Activated naive CD4-positive, alpha-beta T cell treated with anti-CD3 and anti-CD28 coated beads for 36 hours (primary cell): Measurements from ENCODE around the gene SLC40A1. TPM values are rescaled to one million over a fixed set of nuclear protein-coding genes. Genes with fewer than 3 reads are reported as not detected.
"Not testable (repeated sequence)": the region's sequence is repeated elsewhere in the genome, so short reads cannot be mapped to it uniquely, and the experiment has no call there.

Experiments used
- CTCF ChIA-PET: fragments of 350-600 bp; sonication (Branson Sonifier 250); formaldehyde crosslinking; loops from one replicate; lab custom pipeline; 2021; ENCODE audit warnings: antibody characterized with exemption; lab: Charles Lee
- DNase-seq: peaks from one replicate; pipeline ENCODE4 v3.0.0-alpha.2; 2020
- H3K27ac Mint-ChIP-seq: one replicate; pipeline ENCODE4 v1.8.0; 2021; ENCODE audit warnings: mild to moderate bottlenecking, mixed read lengths
- H3K27me3 Mint-ChIP-seq: one replicate; pipeline ENCODE4 v1.8.0; 2021; ENCODE audit warnings: low read depth, mixed read lengths
- H3K36me3 Mint-ChIP-seq: one replicate; pipeline ENCODE4 v1.8.0; 2021; ENCODE audit warnings: low read depth, mixed read lengths
- H3K4me1 Mint-ChIP-seq: one replicate; pipeline ENCODE4 v1.8.0; 2021; ENCODE audit warnings: low read depth, mixed read lengths
- H3K4me3 Mint-ChIP-seq: one replicate; pipeline ENCODE4 v1.8.0; 2021; ENCODE audit warnings: mild to moderate bottlenecking, moderate library complexity, mixed read lengths
- H3K9me3 Mint-ChIP-seq: one replicate; pipeline ENCODE4 v1.8.0; 2021; ENCODE audit warnings: mixed read lengths
- intact Hi-C: fragments of 100-400 bp; cut with micrococcal nuclease; formaldehyde crosslinking; loops from one replicate; pipeline ENCODE4 v1.15.1; 2023
- total RNA-seq, 2 experiments: library from RNA; stranded (reverse); gene quantifications; one replicate each; pipeline ENCODE4 v1.2.3, GENCODE V29; 2021

SLC40A1 gene
- total RNA-seq, 2 experiments from 2014 or later, result 3.8 to 4.1 TPM

DNA sequence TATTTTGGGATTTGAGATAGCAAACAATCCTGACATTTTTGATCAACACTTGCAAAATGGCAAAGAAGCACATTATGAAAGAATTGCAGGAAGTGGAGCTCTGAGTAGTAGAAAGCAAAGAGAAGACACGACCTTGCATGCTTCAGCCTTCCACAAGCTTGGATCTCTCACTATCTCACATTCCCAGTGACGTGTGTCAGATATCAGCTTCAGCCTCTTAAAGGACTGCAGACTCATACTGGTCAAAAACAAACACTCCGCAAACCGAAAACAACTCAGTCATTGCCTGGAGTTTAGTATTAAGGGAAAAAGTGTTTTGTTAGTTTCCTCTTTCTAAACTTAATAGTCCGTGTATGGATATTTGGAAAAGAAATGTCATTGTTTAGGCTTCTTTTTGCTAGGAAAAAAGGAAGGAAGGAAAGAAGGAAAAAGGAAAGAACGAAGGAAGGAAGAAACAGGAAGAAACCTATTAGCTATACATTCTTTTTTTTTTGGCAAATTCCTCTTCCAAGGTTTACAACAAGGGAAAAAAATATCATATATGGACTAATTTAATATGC is 32.6 kb upstream of the SLC40A1 start:
- Mint-ChIP-seq H3K27me3 (no peaks in the 10 kb centered on the region), H3K4me3 (no peak overlapping the region), H3K36me3 (no peaks in the 10 kb centered on the region), H3K9me3 (no peaks in the 10 kb centered on the region), H3K27ac (no peak overlapping the region), H3K4me1 (peaks cover 2% of the 10 kb centered on the region)
- CTCF ChIA-PET, result interaction anchor here (0.6 kb wide), 1 partner anchor 518 kb away, joined by 4 read pairs; no protein-coding TSS in a partner anchor
- no peak for DNase-seq
- intact Hi-C loops, result no loop called here

DNA sequence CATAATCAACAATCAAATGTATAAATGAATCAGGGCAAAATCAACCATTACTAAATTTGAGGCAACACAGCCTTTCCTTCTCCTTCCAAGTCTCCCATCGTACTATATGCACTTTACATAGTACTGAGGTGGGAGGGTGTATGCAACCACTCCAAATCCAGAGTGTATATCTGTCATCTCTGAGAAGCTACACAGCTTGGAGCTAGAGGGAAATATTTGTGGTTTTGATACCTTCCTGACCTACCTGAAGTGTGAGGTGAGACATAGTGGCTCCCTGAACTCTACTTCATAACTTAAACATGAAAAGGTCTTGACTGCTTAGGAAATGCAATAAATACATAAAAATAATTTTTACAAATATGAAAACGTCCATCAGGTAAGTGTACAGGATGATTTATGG is 30.1 kb upstream of the SLC40A1 start:
- CTCF ChIA-PET, result interaction anchor here (0.6 to 0.7 kb wide), 2 partner anchors 22 to 25 kb away, joined by 3 read pairs; no protein-coding TSS in a partner anchor
- no peaks in the 10 kb centered on the region for H3K36me3 Mint-ChIP-seq
- DNase-seq, result no peak
- H3K4me1 Mint-ChIP-seq, result peaks cover 2% of the 10 kb centered on the region
- intact Hi-C loops, result no loop called here
- H3K27me3 Mint-ChIP-seq, result no peaks in the 10 kb centered on the region
- no peak overlapping the region for H3K27ac Mint-ChIP-seq
- no peaks in the 10 kb centered on the region for H3K9me3 Mint-ChIP-seq
- no peak overlapping the region for H3K4me3 Mint-ChIP-seq

DNA sequence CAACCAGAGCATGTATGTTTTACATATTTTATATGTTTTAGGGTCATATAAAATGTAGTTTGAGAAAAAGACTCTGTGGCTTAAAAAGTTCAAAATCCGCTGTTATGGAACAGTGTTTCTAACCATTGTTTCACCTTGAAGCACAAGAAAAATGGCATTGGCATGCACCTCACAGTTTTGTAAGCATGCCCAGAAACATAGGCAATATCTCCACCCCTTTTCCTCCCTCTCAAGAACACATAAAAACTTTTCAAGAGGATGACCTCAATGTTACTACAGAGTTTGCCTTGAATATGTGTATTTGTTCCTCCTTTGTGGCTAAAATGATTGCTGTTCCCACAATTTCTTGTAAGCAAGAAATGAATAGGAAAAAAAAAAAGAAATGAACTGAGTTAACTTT is 29.3 kb upstream of the SLC40A1 start:
- no peaks in the 10 kb centered on the region for H3K27me3 Mint-ChIP-seq
- no peak overlapping the region for H3K27ac Mint-ChIP-seq
- CTCF ChIA-PET, result interaction anchor here (0.6 to 1.2 kb wide), 2 partner anchors 26 to 527 kb away, joined by 3 read pairs; no protein-coding TSS in a partner anchor
- no peak for DNase-seq
- H3K4me3 Mint-ChIP-seq, result no peak overlapping the region
- peaks cover 2% of the 10 kb centered on the region for H3K4me1 Mint-ChIP-seq
- H3K36me3 Mint-ChIP-seq, result no peaks in the 10 kb centered on the region
- intact Hi-C loops, result no loop called here
- H3K9me3 Mint-ChIP-seq, result no peaks in the 10 kb centered on the region

DNA sequence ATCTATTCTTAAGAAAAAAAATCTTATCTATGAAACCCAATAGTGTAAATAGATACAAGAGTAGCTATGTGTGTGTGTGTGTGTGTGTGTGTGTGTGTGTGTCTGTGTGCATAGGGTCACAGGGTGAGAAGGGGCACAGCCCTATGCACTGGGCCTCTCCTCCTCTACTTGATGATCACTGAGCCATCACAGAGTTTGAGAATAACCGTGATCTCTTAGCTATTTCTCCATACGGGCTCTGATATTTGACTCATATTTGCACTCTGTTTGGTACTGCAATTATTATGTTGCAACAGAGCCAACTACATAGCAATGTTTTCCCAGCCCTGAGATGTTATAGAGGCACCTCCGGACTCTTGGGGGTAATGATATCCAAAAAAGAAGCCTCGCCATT is 28.8 kb upstream of the SLC40A1 start:
- intact Hi-C loops, result no loop called here
- Mint-ChIP-seq H3K9me3 (no peaks in the 10 kb centered on the region), H3K36me3 (no peaks in the 10 kb centered on the region), H3K27me3 (no peaks in the 10 kb centered on the region), H3K4me1 (peaks cover 2% of the 10 kb centered on the region), H3K27ac (no peak overlapping the region), H3K4me3 (no peak overlapping the region)
- no peak for DNase-seq
- CTCF ChIA-PET, result interaction anchor here (1.2 kb wide), 1 partner anchor 526 kb away, joined by 3 read pairs; no protein-coding TSS in a partner anchor

DNA sequence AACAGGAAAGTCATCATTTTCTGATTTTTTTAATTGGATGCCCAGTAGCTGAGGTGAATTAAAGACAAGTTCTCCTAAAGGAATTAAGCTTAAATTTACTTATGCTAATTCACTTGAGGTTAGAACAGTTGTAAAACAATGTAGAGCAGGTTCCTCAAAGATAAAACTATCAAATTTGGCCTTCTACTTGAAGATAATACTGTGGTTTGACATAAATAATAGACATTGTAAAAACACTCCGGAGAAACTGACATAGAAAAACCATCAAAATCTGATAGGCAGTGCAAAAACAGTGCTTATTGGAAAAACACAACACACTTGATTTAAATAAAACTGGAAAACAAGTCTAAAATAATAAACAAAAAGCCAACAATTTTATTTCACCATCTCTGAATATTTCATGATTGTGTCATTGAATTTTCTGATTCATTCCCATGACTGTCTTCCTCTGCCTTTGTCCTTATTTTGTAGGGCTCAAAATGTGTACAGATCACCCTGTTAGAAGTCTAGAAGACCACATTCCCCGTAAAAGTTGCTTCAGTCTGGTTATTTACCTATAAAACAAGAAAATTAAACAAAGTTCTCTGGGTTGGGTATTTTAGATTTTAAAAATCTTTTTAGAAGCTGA is 28.3 kb upstream of the SLC40A1 start:
- Mint-ChIP-seq H3K36me3 (no peaks in the 10 kb centered on the region), H3K9me3 (no peaks in the 10 kb centered on the region), H3K27ac (no peak overlapping the region), H3K4me3 (no peak overlapping the region), H3K27me3 (no peaks in the 10 kb centered on the region), H3K4me1 (peaks cover 2% of the 10 kb centered on the region)
- CTCF ChIA-PET, result interaction anchor here (1.2 kb wide), 1 partner anchor 526 kb away, joined by 3 read pairs; no protein-coding TSS in a partner anchor
- intact Hi-C loops, result no loop called here
- no peak for DNase-seq

DNA sequence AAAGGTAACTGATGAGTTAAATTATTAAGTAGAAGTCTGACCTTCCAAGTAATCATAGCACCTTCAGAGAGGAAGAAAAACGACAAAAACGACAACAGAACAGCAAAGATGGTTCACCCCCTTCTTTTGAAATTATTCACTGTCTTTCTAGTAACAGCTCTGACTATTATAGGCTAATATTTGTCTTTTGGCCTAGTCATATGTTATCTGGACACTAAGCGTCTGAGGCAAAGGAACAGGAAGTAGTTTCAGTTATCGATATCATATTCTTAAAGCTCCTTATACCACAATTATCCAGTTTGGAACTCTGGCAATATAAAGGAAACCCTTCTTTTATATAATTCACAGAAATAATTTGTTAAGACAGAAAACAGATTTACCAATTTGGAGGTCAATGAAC is 27.6 kb upstream of the SLC40A1 start:
- H3K27ac Mint-ChIP-seq, result no peak overlapping the region
- no peak overlapping the region for H3K4me3 Mint-ChIP-seq
- no peaks in the 10 kb centered on the region for H3K27me3 Mint-ChIP-seq
- no peaks in the 10 kb centered on the region for H3K36me3 Mint-ChIP-seq
- no peak for DNase-seq
- intact Hi-C loops, result no loop called here
- CTCF ChIA-PET, result no interaction called here
- no peaks in the 10 kb centered on the region for H3K9me3 Mint-ChIP-seq
- H3K4me1 Mint-ChIP-seq, result no peaks in the 10 kb centered on the region

DNA sequence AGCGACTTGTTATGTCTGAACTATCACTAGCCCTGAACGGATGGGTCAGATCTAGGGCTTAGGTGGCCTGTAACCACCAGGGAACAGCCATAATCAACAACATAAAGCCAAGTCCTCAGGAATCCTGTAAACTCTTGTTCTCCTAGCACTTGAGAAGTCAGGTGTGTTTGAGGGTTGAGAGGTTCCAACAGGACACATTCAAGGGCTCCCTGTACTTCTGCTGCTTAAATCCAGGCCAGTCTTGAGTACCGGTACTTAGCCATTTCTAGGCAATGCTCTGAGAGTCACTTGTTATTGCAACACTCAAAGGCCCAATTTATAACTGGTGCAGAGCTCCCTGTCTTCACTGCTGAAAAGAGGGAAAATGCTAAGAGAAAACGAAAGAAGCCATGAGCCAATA is 21.6 kb upstream of the SLC40A1 start:
- H3K4me3 Mint-ChIP-seq, result no peak overlapping the region
- H3K27ac Mint-ChIP-seq, result no peak overlapping the region
- CTCF ChIA-PET, result no interaction called here
- intact Hi-C loops, result no loop called here
- no peaks in the 10 kb centered on the region for H3K36me3 Mint-ChIP-seq
- no peaks in the 10 kb centered on the region for H3K4me1 Mint-ChIP-seq
- no peaks in the 10 kb centered on the region for H3K9me3 Mint-ChIP-seq
- DNase-seq, result no peak
- no peaks in the 10 kb centered on the region for H3K27me3 Mint-ChIP-seq

DNA sequence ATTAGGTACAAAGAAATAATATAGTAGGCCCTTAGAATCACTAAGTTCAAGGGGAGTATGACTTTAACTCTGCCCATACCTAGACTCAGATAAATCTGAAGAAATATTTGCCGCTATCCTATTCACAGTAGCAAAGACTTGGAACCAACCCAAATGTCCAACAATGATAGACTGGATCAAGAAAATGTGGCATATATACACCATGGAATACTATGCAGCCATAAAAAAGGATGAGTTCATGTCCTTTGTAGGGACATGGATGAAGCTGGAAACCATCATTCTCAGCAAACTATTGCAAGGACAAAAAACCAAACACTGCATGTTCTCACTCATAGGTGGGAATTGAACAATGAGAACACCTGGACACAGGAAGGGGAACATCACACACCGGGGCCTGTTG is 21.1 kb upstream of the SLC40A1 start:
- intact Hi-C loops, result loop anchor here (1.0 kb wide), 1 partner anchor 33 kb away; no protein-coding TSS in a partner anchor
- H3K36me3 Mint-ChIP-seq, H3K4me3 Mint-ChIP-seq, H3K27me3 Mint-ChIP-seq, H3K4me1 Mint-ChIP-seq, H3K27ac Mint-ChIP-seq, H3K9me3 Mint-ChIP-seq, DNase-seq, CTCF ChIA-PET: not testable (repeated sequence)

DNA sequence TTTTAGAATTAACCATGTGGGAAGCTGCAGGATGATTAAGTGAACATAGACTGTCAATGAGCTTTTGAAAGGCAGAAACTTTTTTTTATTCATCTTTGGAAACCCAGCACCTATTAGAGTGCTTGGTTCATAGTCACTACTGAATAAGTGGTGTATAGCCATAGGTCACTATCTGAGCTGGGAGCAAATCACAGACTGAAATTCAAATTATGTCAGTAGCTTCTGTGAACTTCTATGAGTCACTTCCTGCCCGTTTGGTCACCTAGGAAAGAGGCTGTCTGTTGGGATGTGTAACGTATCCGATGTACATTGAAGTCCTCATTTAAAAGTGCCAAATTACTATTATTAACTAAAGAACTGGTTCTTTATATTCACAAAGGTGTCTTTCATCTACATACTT is 20.5 kb upstream of the SLC40A1 start:
- no peaks in the 10 kb centered on the region for H3K36me3 Mint-ChIP-seq
- no peak overlapping the region for H3K27ac Mint-ChIP-seq
- no peak for DNase-seq
- peaks cover 1% of the 10 kb centered on the region for H3K4me1 Mint-ChIP-seq
- intact Hi-C loops, result loop anchor here (1.0 kb wide), 1 partner anchor 33 kb away; no protein-coding TSS in a partner anchor
- H3K4me3 Mint-ChIP-seq, result no peak overlapping the region
- no peaks in the 10 kb centered on the region for H3K27me3 Mint-ChIP-seq
- H3K9me3 Mint-ChIP-seq, result no peaks in the 10 kb centered on the region
- CTCF ChIA-PET, result no interaction called here

DNA sequence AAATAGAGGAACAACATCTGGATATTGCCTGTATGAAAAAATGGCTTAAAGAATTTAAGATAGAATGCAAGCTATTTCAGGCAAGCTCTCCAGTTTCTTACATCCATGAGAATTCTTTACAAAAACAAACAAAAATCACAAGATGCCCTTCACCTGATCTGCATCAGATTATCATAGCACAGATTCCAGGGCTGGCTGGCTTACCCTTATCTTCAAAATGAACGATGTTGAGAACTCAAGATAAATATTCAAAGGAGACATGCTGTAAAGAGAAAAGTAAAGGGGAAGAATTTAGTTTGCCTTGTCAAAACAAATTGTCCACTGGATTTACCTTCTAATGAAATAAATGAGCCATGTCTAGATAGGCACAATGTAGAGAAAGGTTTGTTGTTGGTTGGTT is 18.7 kb upstream of the SLC40A1 start:
- intact Hi-C loops, result no loop called here
- Mint-ChIP-seq H3K27ac (no peak overlapping the region), H3K27me3 (no peaks in the 10 kb centered on the region), H3K36me3 (no peaks in the 10 kb centered on the region), H3K9me3 (no peaks in the 10 kb centered on the region), H3K4me1 (peaks cover 4% of the 10 kb centered on the region), H3K4me3 (no peak overlapping the region)
- no peak for DNase-seq
- CTCF ChIA-PET, result no interaction called here

DNA sequence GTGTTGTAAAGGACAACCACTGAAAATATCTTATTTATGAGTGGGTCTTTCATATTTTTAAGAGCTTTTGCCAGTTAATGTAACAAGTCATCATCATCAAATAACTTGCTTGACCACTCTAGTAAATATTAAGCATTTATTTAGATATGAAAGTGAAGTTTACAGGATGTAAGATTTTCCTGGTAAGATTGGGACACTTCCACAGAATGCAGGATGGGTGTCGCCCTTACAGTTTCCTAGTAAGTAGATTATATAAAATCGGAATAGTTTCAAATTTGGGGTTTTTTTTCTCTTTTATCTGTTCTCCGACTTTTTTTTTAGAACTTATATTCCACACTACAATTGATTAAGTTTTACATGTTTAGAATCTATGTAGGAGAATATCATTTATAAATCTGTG is 14.8 kb upstream of the SLC40A1 start:
- Mint-ChIP-seq H3K27ac (no peak overlapping the region), H3K9me3 (no peaks in the 10 kb centered on the region), H3K4me3 (no peak overlapping the region), H3K4me1 (peaks cover 30% of the 10 kb centered on the region), H3K27me3 (no peaks in the 10 kb centered on the region), H3K36me3 (no peaks in the 10 kb centered on the region)
- CTCF ChIA-PET, result no interaction called here
- DNase-seq, result no peak
- intact Hi-C loops, result no loop called here

DNA sequence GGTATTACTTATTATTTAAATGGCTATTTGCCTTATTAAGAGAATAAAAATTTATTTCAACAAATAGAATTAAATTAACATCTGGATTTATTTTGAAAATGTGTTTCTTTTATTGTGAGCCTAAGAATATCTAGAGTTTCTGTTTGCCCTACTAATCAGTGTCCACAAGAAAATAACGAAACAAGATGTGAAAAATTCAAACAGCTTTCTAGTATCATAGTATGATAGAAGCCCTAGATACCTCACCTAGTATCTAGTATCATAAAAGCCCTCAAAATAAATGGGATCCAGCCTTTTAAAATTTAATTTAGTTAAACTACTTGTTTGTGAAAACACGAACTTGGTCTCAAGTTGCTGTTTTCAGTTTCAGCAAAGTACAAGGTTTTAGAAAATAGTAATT is 13.7 kb upstream of the SLC40A1 start:
- Mint-ChIP-seq H3K4me3 (no peak overlapping the region), H3K36me3 (no peaks in the 10 kb centered on the region), H3K9me3 (no peaks in the 10 kb centered on the region), H3K27ac (no peak overlapping the region), H3K4me1 (peaks cover 30% of the 10 kb centered on the region), H3K27me3 (no peaks in the 10 kb centered on the region)
- intact Hi-C loops, result no loop called here
- CTCF ChIA-PET, result no interaction called here
- no peak for DNase-seq

DNA sequence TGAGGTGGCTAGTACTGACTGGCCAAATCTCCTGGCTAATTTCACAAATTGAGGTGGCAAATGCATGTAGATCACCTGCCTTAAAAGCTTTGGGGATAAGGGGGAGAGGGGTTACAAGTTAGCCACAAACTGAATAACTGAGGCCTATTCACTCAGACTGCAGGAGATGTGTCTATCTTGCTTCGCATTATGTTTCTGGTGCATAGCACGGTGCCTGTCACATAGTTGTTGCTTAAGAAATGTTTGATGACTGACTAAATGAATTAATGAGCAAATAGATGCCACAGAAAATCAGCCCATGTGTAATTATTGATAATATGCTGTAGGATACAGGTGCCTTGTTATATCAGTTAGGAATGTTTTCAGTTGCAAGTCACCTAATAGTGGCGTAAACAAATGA is 12.5 kb upstream of the SLC40A1 start:
- no peaks in the 10 kb centered on the region for H3K9me3 Mint-ChIP-seq
- DNase-seq, result no peak
- no peak overlapping the region for H3K4me3 Mint-ChIP-seq
- no peaks in the 10 kb centered on the region for H3K36me3 Mint-ChIP-seq
- H3K27me3 Mint-ChIP-seq, result no peaks in the 10 kb centered on the region
- no peak overlapping the region for H3K27ac Mint-ChIP-seq
- H3K4me1 Mint-ChIP-seq, result peaks cover 30% of the 10 kb centered on the region
- CTCF ChIA-PET, result interaction anchor here (1.3 kb wide), 1 partner anchor 46 kb away, joined by 4 read pairs; no protein-coding TSS in a partner anchor
- intact Hi-C loops, result no loop called here
